ENCODE measurements around the gene FLRT2. TPM values are rescaled to one million over a fixed set of nuclear protein-coding genes. Genes with fewer than 3 reads are reported as not detected.
A peak's percentile ranks its signal among the peaks of the same experiment; 100 is the strongest.

Gene FLRT2, protein sequence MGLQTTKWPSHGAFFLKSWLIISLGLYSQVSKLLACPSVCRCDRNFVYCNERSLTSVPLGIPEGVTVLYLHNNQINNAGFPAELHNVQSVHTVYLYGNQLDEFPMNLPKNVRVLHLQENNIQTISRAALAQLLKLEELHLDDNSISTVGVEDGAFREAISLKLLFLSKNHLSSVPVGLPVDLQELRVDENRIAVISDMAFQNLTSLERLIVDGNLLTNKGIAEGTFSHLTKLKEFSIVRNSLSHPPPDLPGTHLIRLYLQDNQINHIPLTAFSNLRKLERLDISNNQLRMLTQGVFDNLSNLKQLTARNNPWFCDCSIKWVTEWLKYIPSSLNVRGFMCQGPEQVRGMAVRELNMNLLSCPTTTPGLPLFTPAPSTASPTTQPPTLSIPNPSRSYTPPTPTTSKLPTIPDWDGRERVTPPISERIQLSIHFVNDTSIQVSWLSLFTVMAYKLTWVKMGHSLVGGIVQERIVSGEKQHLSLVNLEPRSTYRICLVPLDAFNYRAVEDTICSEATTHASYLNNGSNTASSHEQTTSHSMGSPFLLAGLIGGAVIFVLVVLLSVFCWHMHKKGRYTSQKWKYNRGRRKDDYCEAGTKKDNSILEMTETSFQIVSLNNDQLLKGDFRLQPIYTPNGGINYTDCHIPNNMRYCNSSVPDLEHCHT
- total RNA-seq (2013; cell fraction: nucleolus; rRNA removed) = not detected in 2 replicates
- total RNA-seq (2014; rRNA removed) (not detected in 2 replicates), total RNA-seq (2014; rRNA removed; fragmentation: Illumina TruSeq; extraction: Trizol) (0.13 TPM in 1 of 2 replicates, not detected in the other), total RNA-seq (2021) (0.03 and 0.05 TPM in 2 replicates), polyA plus RNA-seq (2011; rRNA removed) (not detected in 2 replicates), polyA plus RNA-seq (2014; fragmentation: Illumina TruSeq; extraction: Trizol) (not detected in 2 replicates), polyA plus RNA-seq (2014; fragmentation: Nextera tagmentation; extraction: Ambion mirVana) (not detected), polyA plus RNA-seq (2014; rRNA removed) (not detected in 2 replicates), polyA plus RNA-seq (2016; fragmentation: Nextera tagmentation; extraction: Ambion mirVana) (not detected), polyA minus RNA-seq (2011; rRNA and poly(A)+ RNA removed) (not detected in 2 replicates), Bru-seq, nascent RNA (percentile 3 among the genes with signal in this experiment), BruChase-seq, experiment 1, labeled RNA remaining after a 6-hour chase (percentile 2 among the genes with signal in this experiment), BruChase-seq, experiment 2, labeled RNA remaining after a 2-hour chase (percentile 1 among the genes with signal in this experiment)
- not detected for polyA plus RNA-seq (2011; ENCODE audit: low read depth)
- not detected in 2 replicates for polyA plus RNA-seq (2011; cell fraction: cytosol; rRNA removed)
- polyA plus RNA-seq (2011; cell fraction: nucleus; rRNA removed) = 0.04 TPM in 1 of 2 replicates, not detected in the other
- polyA plus RNA-seq (2012) = not detected in 2 replicates
- polyA minus RNA-seq (2011; cell fraction: cytosol; rRNA and poly(A)+ RNA removed) = not detected in 2 replicates
- not detected in 2 replicates for polyA minus RNA-seq (2011; cell fraction: nucleus; rRNA and poly(A)+ RNA removed)
- long read RNA-seq, experiment 1 = 0 reads
- long read RNA-seq, experiment 2 = 0 reads

DNA sequence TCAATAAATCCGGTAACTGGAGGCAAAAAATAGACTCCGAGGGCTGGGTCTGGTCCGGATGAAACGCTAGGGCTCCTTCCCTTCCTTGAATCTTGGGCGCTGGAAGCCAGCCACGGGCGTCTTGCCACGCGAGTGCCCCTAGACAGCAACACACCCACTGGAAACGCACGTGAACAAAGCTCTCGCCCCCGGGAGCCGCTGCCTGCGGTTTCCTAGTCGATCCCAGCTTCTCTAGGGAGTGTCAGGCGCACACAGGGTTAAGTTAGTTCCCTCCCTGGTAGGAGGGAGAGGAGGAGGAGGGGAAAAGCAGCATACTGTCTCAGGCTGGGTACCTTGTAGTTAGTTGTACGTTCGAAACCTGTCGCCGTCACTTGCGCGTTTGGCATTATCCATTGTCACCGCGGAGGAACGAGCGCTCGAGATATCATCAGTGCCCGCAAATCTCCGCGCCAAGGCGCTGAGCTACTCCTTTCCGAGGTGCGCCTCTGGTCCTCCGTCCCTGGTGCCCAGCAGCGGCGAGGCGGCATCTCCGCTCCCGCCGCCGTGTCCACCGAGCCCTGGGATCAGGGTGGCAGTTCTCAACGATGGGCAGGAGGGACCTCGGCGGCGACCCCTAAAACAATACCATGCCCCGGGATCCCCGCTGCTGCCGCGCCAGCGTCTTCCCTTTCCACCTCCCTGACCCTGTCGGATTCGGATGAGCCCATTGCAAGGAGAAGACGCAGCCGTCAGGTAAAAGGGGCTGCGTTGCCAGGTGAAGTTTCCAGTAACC lies at the start of gene FLRT2:
TSS of gene FLRT2 (plus strand) at position 342 of the 772 bp plus-strand sequence. CDS start 91,371 bp downstream, outside the sequence.
- Histone ChIP-seq H3K9me3 (replicated peaks; ENCODE audit: control insufficient read depth, insufficient read depth, low read length) (no peaks in the 10 kb centered on the region; the same call in 2 of the 3 replicates), H3K27me3 (replicated peaks in 1 of 2; ENCODE audit: control insufficient read depth in 2 of 2, insufficient read depth in 2 of 2, low read length in 1 of 2) (no peaks in the 10 kb centered on the region), H3K9ac (ENCODE audit: control insufficient read depth, insufficient read depth, low read length) (no peak within 1 kb of the TSS), H3K36me3 (ENCODE audit: control insufficient read depth in 2 of 2, insufficient read depth in 2 of 2, low read length in 1 of 2) (no peaks in the 10 kb centered on the region), H2AFZ (ENCODE audit: control insufficient read depth, low read depth, low read length) (no peak within 1 kb of the TSS), H3K4me1 (ENCODE audit: control insufficient read depth, insufficient read depth, low read length) (no peaks in the 10 kb centered on the region), H3K27ac (ENCODE audit: control insufficient read depth, insufficient read depth) (no peak within 1 kb of the TSS), H3K4me2 (ENCODE audit: control insufficient read depth, insufficient read depth) (no peak within 1 kb of the TSS), H4K20me1 (ENCODE audit: control insufficient read depth, insufficient read depth) (no peaks in the 10 kb centered on the region), H3K4me3 (no peak within 1 kb of the TSS), H3K79me2 (ENCODE audit: control insufficient read depth, insufficient read depth, low read length) (no peaks in the 10 kb centered on the region)
- SMC1A ChIA-PET (ENCODE audit: uncharacterized antibody, unreplicated experiment) = no interaction called here
- CTCF ChIA-PET = no interaction called here
- TF ChIP-seq CBX5 (IDR thresholded peaks at IDR 0.05; ENCODE audit: low read depth) (no peak), NFXL1 (IDR thresholded peaks at IDR 0.05; ENCODE audit: borderline replicate concordance) (no peak), NFYA (IDR thresholded peaks at IDR 0.05; ENCODE audit: borderline replicate concordance, low read depth, low read length) (no peak), DPF2 (IDR thresholded peaks at IDR 0.05) (no peak), HCFC1 (IDR thresholded peaks at IDR 0.05; ENCODE audit: low read length) (no peak), BMI1 (IDR thresholded peaks at IDR 0.05; ENCODE audit: borderline replicate concordance) (no peak), GATAD2B (conservative IDR thresholded peaks at IDR 0.05; ENCODE audit: low read depth) (no peak), ZNF384 (IDR thresholded peaks at IDR 0.05; ENCODE audit: borderline replicate concordance, low read depth, low read length) (no peak), MYB (IDR thresholded peaks at IDR 0.05; ENCODE audit: borderline replicate concordance, low read depth, low read length) (no peak), NR2C2 (IDR thresholded peaks at IDR 0.05; ENCODE audit: borderline replicate concordance, control insufficient read depth, insufficient read length, low read depth) (no peak), RFX5 (IDR thresholded peaks at IDR 0.05; ENCODE audit: low read depth, low read length) (no peak)
- TF ChIP-seq, protein P1, sequence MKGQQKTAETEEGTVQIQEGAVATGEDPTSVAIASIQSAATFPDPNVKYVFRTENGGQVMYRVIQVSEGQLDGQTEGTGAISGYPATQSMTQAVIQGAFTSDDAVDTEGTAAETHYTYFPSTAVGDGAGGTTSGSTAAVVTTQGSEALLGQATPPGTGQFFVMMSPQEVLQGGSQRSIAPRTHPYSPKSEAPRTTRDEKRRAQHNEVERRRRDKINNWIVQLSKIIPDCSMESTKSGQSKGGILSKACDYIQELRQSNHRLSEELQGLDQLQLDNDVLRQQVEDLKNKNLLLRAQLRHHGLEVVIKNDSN (IDR thresholded peaks at IDR 0.05; ENCODE audit: borderline replicate concordance, extremely low read length, insufficient read depth, low read depth, low read length) = no peak
- TF ChIP-seq, protein P2, sequence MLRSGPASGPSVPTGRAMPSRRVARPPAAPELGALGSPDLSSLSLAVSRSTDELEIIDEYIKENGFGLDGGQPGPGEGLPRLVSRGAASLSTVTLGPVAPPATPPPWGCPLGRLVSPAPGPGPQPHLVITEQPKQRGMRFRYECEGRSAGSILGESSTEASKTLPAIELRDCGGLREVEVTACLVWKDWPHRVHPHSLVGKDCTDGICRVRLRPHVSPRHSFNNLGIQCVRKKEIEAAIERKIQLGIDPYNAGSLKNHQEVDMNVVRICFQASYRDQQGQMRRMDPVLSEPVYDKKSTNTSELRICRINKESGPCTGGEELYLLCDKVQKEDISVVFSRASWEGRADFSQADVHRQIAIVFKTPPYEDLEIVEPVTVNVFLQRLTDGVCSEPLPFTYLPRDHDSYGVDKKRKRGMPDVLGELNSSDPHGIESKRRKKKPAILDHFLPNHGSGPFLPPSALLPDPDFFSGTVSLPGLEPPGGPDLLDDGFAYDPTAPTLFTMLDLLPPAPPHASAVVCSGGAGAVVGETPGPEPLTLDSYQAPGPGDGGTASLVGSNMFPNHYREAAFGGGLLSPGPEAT (IDR thresholded peaks at IDR 0.05; ENCODE audit: low read depth) = no peak
- ATAC-seq = no peak
- DNase-seq (ENCODE audit: low read depth, low spot score) = no peak
- RAD21 ChIA-PET (ENCODE audit: unreplicated experiment) = no interaction called here
- in situ Hi-C loops (cut with MboI) = no loop called here
- no peak for FAIRE-seq
- 32% methylated on average over 55 of the region's 57 CpGs for WGBS (ENCODE audit: insufficient coverage, insufficient replicate concordance, low lambda C conversion rate, missing lambda C conversion rate)
- BruUV-seq (replicated peaks) = no TSS peak
- intact Hi-C loops (cut with micrococcal nuclease; ENCODE audit: unreplicated experiment) = no loop called here
- POLR2A ChIA-PET = no interaction called here

Data from GM12878 (cell line).